Vagina (tissue), 2 donors: ENCODE results near the gene DNASE1L2. TPM values are rescaled to one million over a fixed set of nuclear protein-coding genes. Genes with fewer than 3 reads are reported as not detected.
"Not testable (repeated sequence)": the region's sequence is repeated elsewhere in the genome, so short reads cannot be mapped to it uniquely, and the experiment has no call there.

Source experiments
- DNase-seq, 2 donors: peaks; one replicate each; pipeline ENCODE4 v3.0.0-alpha.2; 2017; ENCODE audit errors: extremely low spot score in 2 of 2
- H3K27ac ChIP-seq: fragments of 200-600 bp; sonication (generic); one replicate; pipeline ENCODE4 v1.5.1; 2019
- H3K27me3 ChIP-seq: fragments of 200-600 bp; sonication (generic); one replicate; pipeline ENCODE4 v1.5.1; 2019
- H3K36me3 ChIP-seq, 2 donors: fragments of 200-600 bp; sonication (generic); one replicate each; pipeline ENCODE4 v1.5.1; 2017 to 2019
- H3K4me1 ChIP-seq: fragments of 200-600 bp; sonication (generic); one replicate; pipeline ENCODE4 v1.5.1; 2019
- H3K4me3 ChIP-seq, 2 donors: fragments of 200-600 bp; sonication (generic); 1 replicate in 1 of 2; 2 replicates in 1 of 2; pipeline ENCODE4 v1.5.1; 2016 to 2019
- H3K9me3 ChIP-seq: fragments of 200-600 bp; sonication (generic); one replicate; pipeline ENCODE4 v1.5.1; 2019
- CTCF ChIP-seq, 3 experiments: fragments of 450-650 bp in 2 of 3; fragments of 200-600 bp in 1 of 3; sonication (generic) in 1 of 3; IDR thresholded peaks; one replicate each; pipeline ENCODE4 v1.5.1; 2017 to 2019; ENCODE audit warnings: antibody characterized with exemption in 3 of 3, mild to moderate bottlenecking in 2 of 3, moderate library complexity in 2 of 3
- POLR2A ChIP-seq, 2 donors: fragments of 450-650 bp; IDR thresholded peaks; one replicate each; pipeline ENCODE4 v1.6.1; 2017; ENCODE audit warnings: antibody characterized with exemption in 2 of 2, mild to moderate bottlenecking in 2 of 2, moderate library complexity in 2 of 2
- POLR2AphosphoS5 ChIP-seq, 2 donors: sonication (generic); formaldehyde crosslinking; IDR thresholded peaks; one replicate each; pipeline ENCODE4 v1.9.0; 2017; ENCODE audit warnings: antibody characterized with exemption in 2 of 2, mild to moderate bottlenecking in 2 of 2, low read depth in 1 of 2; ENCODE audit not compliant: insufficient read depth in 1 of 2
- intact Hi-C: fragments of 100-400 bp; cut with DNase I; formaldehyde crosslinking; loops from one replicate; pipeline ENCODE4 v1.15.1; 2023
- total RNA-seq: library from RNA; depleted of rRNA; stranded (reverse); fragments of >200 nt; gene quantifications from one replicate; pipeline ENCODE4 v1.2.3, GENCODE V29; 2016

DNASE1L2 gene
- total RNA-seq, 1 donor from 2014 or later: 0.74 TPM

GRCh38 chr16:2260250-2260649 is 24.0 kb downstream of the DNASE1L2 start:
- H3K9me3 ChIP-seq: no peaks in the 10 kb centered on the region
- TF ChIP-seq POLR2AphosphoS5 (IDR thresholded peaks at IDR 0.05; ENCODE audit: insufficient read depth in 1 of 2, low read depth in 1 of 2) (no peak), CTCF (IDR thresholded peaks at IDR 0.05) (no peak), POLR2A (IDR thresholded peaks at IDR 0.05) (no peak)
- peaks cover 3% of the 10 kb centered on the region for H3K4me1 ChIP-seq
- no peak overlapping the region for H3K4me3 ChIP-seq
- H3K27me3 ChIP-seq: no peaks in the 10 kb centered on the region
- no peak overlapping the region for H3K27ac ChIP-seq
- no peak for DNase-seq
- peaks cover 2 to 83% of the 10 kb centered on the region in 2 donors for H3K36me3 ChIP-seq
- intact Hi-C loops: no loop called here

- H3K27ac ChIP-seq, intact Hi-C loops, H3K27me3 ChIP-seq, H3K9me3 ChIP-seq, DNase-seq, H3K4me3 ChIP-seq: not testable (repeated sequence)
- peaks cover 0 to 56% of the 10 kb centered on the region in 2 donors for H3K36me3 ChIP-seq
- peaks cover 23% of the 10 kb centered on the region for H3K4me1 ChIP-seq
Observed at GRCh38 chr16:2263026-2263425, 26.8 kb downstream of the DNASE1L2 start.

DNA sequence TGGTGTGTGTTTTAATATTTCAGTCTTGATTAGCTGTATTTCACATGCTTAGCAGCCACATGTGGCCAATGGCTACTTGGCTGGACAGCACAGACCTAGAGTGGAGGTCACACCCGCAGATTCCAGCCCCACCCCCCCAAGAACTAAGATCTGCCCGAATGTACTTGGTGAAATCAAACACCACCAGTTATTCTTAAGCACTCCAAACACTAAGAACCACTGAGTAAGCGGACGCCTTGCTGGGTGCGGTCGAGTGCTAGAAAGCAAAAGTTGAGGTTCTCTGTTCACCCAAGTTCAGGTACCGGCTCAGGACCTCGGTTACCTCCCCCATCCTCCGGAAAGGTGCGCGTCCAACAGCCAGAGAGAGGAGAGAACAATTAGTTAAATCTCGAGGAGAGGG is 30.6 kb downstream of the DNASE1L2 start:
- intact Hi-C loops, H3K27me3 ChIP-seq, DNase-seq, H3K9me3 ChIP-seq: not testable (repeated sequence)
- H3K4me3 ChIP-seq: peak overlapping the region; percentile 77 to 93
- H3K4me1 ChIP-seq: peaks cover 47% of the 10 kb centered on the region
- H3K27ac ChIP-seq: peak overlapping the region; percentile 96
- peaks cover 0 to 20% of the 10 kb centered on the region in 2 donors for H3K36me3 ChIP-seq

DNA sequence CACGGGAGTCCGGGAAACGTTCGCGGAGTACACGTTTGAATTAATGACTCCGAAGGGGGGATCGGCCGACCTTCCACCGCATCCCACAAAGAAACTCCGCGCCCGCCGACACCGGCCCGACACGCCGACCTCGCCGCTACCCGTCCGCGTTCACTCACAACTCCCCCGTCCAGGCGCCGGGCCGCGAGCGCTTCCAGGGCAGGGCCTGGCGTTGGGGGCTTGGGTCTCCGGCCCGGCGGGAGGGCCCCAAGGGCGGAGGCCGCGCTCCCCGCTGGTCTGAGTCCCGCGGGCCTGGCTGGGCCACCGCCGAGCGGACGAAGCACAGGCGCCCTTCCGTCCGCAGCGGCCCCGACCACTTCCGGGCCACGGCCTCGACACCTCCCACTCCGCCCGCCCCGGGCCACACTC is 31.3 kb downstream of the DNASE1L2 start:
- H3K9me3 ChIP-seq, DNase-seq, H3K27me3 ChIP-seq, intact Hi-C loops: not testable (repeated sequence)
- peak overlapping the region; percentile 96 for H3K27ac ChIP-seq
- H3K36me3 ChIP-seq: peaks cover 0 to 14% of the 10 kb centered on the region in 2 donors
- peaks cover 47% of the 10 kb centered on the region for H3K4me1 ChIP-seq
- H3K4me3 ChIP-seq: peak overlapping the region; percentile 77 to 93

DNA sequence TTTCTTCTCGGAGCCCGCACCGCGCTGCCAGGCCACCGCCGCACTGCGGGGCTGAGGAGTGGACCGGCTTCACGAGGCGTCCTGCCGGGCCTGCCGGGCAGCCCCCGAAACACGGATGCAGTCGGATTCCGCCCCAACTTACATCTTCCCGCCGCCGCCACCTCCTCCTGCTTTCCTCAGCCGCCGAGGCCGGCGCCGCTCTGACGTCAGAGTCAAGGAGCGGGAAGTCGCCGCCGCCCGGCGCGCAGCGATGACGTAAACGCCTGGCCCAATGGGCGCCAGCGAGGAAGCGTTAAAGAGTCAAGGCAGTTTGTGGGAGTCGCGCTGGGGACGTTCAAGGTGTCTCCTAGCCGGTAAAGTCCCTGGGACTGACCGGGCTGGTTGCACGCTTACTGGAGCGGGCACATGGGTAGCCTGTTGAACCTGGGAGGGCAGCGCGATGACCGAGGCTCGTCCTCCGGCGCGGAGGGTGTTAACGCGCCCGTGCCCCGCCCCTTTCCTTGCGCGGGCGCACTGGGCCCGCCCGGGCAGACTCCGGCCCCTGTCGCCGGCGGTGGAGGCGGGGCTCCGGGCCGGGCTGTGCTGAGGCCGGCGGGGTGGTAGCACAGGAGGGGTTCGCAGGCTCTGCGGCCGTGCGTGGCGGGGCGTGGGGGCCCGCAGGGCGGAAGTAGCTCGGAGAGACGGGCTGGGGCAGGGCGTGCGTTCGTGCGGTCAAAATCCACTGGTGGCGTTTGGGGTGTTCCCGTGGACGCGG is 31.8 kb downstream of the DNASE1L2 start, which contains the start of gene RNPS1:
TSS of gene RNPS1 (minus strand) at position 214 of the 754 bp plus-strand sequence. CDS start 3,483 bp downstream, outside the sequence.
- H3K4me1 ChIP-seq: peaks cover 47% of the 10 kb centered on the region
- peak; percentile 97 to 98 for DNase-seq
- no peaks in the 10 kb centered on the region for H3K9me3 ChIP-seq
- intact Hi-C loops: no loop called here
- H3K36me3 ChIP-seq: peaks cover 0 to 8% of the 10 kb centered on the region in 2 donors
- H3K27me3 ChIP-seq: no peaks in the 10 kb centered on the region
- peak within 1 kb of the TSS; percentile 96 for H3K27ac ChIP-seq
- TF ChIP-seq POLR2A (IDR thresholded peaks at IDR 0.05) (peak in 1 of 2 donors; percentile 98), POLR2AphosphoS5 (IDR thresholded peaks at IDR 0.05; ENCODE audit: insufficient read depth in 1 of 2, low read depth in 1 of 2) (peak; percentile 96 to 100), CTCF (IDR thresholded peaks at IDR 0.05) (no peak)
- H3K4me3 ChIP-seq: peak within 1 kb of the TSS; percentile 77 to 93

DNA sequence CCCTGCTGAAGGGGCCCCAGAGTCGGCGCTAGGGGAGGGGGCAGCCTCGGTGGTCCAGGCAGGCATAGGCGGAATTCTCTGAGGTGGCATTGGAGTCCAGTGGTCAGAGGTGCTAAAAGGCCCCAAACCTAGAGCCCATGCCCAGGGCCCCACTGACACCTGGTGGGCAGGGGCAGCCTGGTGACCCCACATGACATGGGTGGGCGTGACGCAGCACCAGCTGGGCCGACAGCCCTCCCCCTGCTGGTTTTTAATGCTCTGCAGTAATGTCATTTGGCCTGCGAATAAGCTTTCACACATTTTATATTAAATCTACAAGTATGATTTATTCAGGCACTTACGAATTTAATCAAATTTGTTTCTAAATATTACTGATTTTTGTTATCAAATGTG is 33.8 kb downstream of the DNASE1L2 start:
- Histone ChIP-seq H3K4me1 (peaks cover 45% of the 10 kb centered on the region), H3K9me3 (no peaks in the 10 kb centered on the region), H3K36me3 (no peaks in the 10 kb centered on the region), H3K27me3 (no peaks in the 10 kb centered on the region), H3K4me3 (no peak overlapping the region), H3K27ac (no peak overlapping the region)
- no peak for DNase-seq
- TF ChIP-seq POLR2A (IDR thresholded peaks at IDR 0.05): no peak
- no peak for TF ChIP-seq POLR2AphosphoS5 (IDR thresholded peaks at IDR 0.05; ENCODE audit: insufficient read depth in 1 of 2, low read depth in 1 of 2)
- TF ChIP-seq CTCF (IDR thresholded peaks at IDR 0.05): no peak
- intact Hi-C loops: no loop called here
